Activated CD4-positive, alpha-beta T cell treated with anti-CD3 and anti-CD28 coated beads for 1 hour (primary cell): ENCODE data around the gene CALCB.

ENCODE experiments used
- DNase-seq: peaks from one replicate; pipeline ENCODE4 v3.0.0-alpha.2; 2020

Gene CALCB

GRCh38 chr11:15119352-15119751, 46.0 kb downstream of the CALCB start:
- DNase-seq, result no peak

GRCh38 chr11:15119826-15120225, 46.4 kb downstream of the CALCB start:
- DNase-seq, result no peak

GRCh38 chr11:15123849-15124248, 50.5 kb downstream of the CALCB start:
- DNase-seq, result no peak

- no peak for DNase-seq
Measured at GRCh38 chr11:15124528-15124927, 51.1 kb downstream of the CALCB start.

GRCh38 chr11:15127341-15127740, 53.9 kb downstream of the CALCB start:
- no peak for DNase-seq
